ENCODE data around the gene RAB17.

Gene RAB17

GRCh38 chr2:237564526-237565131, 25.9 kb downstream of the RAB17 start:
- no peak for DNase-seq (ENCODE audit: low read depth in 2 of 2)

GRCh38 chr2:237563816-237564215, 26.7 kb downstream of the RAB17 start:
- no peak for DNase-seq (ENCODE audit: low read depth in 2 of 2)

GRCh38 chr2:237561221-237561620, 29.3 kb downstream of the RAB17 start:
- no peak for DNase-seq (ENCODE audit: low read depth in 2 of 2)

GRCh38 chr2:237558961-237559641, 31.4 kb downstream of the RAB17 start:
- DNase-seq (ENCODE audit: low read depth in 2 of 2) = no peak

- DNase-seq (ENCODE audit: low read depth in 2 of 2) = no peak
These were observed 32.9 kb downstream of the RAB17 start for GRCh38 chr2:237557633-237558015.

- DNase-seq (ENCODE audit: low read depth in 2 of 2) = peak in 1 of 2 donors; percentile 21
These were observed 33.5 kb downstream of the RAB17 start for GRCh38 chr2:237556773-237557632.

GRCh38 chr2:237555560-237555959, 35.0 kb downstream of the RAB17 start:
- DNase-seq (ENCODE audit: low read depth in 2 of 2) = no peak

GRCh38 chr2:237553948-237554347, 36.6 kb downstream of the RAB17 start:
- DNase-seq (ENCODE audit: low read depth in 2 of 2) = no peak

GRCh38 chr2:237552908-237553307, 37.6 kb downstream of the RAB17 start:
- no peak for DNase-seq (ENCODE audit: low read depth in 2 of 2)

GRCh38 chr2:237551071-237551574, 39.4 kb downstream of the RAB17 start:
- no peak for DNase-seq (ENCODE audit: low read depth in 2 of 2)

GRCh38 chr2:237549643-237550415, 40.7 kb downstream of the RAB17 start:
- DNase-seq (ENCODE audit: low read depth in 2 of 2) = no peak

- DNase-seq (ENCODE audit: low read depth in 2 of 2) = no peak
These were observed 41.3 kb downstream of the RAB17 start for GRCh38 chr2:237549216-237549615.

GRCh38 chr2:237547841-237548416, 42.6 kb downstream of the RAB17 start:
- no peak for DNase-seq (ENCODE audit: low read depth in 2 of 2)

- no peak for DNase-seq (ENCODE audit: low read depth in 2 of 2)
These were observed 43.6 kb downstream of the RAB17 start for GRCh38 chr2:237546876-237547395.

- no peak for DNase-seq (ENCODE audit: low read depth in 2 of 2)
These were observed 44.3 kb downstream of the RAB17 start for GRCh38 chr2:237546040-237546875.

- DNase-seq (ENCODE audit: low read depth in 2 of 2) = no peak
These were observed 48.4 kb downstream of the RAB17 start for GRCh38 chr2:237542001-237542704.

GRCh38 chr2:237541243-237541642, 49.3 kb downstream of the RAB17 start:
- DNase-seq (ENCODE audit: low read depth in 2 of 2) = no peak

GRCh38 chr2:237540823-237541222, 49.7 kb downstream of the RAB17 start:
- DNase-seq (ENCODE audit: low read depth in 2 of 2) = no peak

- no peak for DNase-seq (ENCODE audit: low read depth in 2 of 2)
These were observed 50.2 kb downstream of the RAB17 start for GRCh38 chr2:237540223-237540775.

All from stimulated activated CD4-positive, alpha-beta T cell treated with anti-CD3 and anti-CD28 coated beads, Interleukin-1b, Interleukin-23, amount 100 ng/mL, for 1 hour (primary cell).